ENCODE measurements around the gene POLR1A. TPM values are rescaled to one million over a fixed set of nuclear protein-coding genes. Genes with fewer than 3 reads are reported as not detected.

The POLR1A gene
- total RNA-seq, 2 donors from 2014 or later = 37.9 to 45.5 TPM

DNA sequence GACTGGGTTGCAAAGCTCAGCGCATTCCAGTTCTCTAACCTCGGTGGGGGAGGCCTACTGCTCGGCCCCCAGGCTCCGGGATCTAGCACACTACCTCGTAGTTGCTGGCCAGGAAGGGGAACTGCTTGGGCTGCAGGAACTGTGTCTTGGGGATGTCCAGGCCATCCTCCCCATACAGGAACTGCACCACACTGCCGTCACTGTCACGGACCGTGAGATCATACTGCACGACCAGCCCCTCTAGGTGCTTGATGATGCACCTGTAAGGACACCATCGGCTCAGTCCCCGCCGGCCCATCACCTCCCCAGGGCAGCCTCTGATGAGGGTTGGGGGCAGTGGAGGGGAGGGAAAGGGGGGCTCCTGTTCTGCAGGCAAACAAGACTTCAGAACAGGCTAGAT is 61.6 kb downstream of the POLR1A start:
- Mint-ChIP-seq H3K27me3 (ENCODE audit: insufficient read depth) (no peaks in the 10 kb centered on the region), H3K4me3 (no peak overlapping the region), H3K27ac (no peak overlapping the region), H3K36me3 (ENCODE audit: low read depth) (peaks cover 84% of the 10 kb centered on the region), H3K9me3 (no peaks in the 10 kb centered on the region), H3K4me1 (peaks cover 18% of the 10 kb centered on the region)
- Histone ChIP-seq H3K27me3 (ENCODE audit: control insufficient read depth, insufficient read depth, low read length, poor library complexity, severe bottlenecking) (no peaks in the 10 kb centered on the region), H3K9me3 (ENCODE audit: control insufficient read depth, low read length) (no peaks in the 10 kb centered on the region), H3K36me3 (ENCODE audit: control insufficient read depth, insufficient read depth, low read length) (peaks cover 96% of the 10 kb centered on the region), H3K27ac (ENCODE audit: low read depth, low read length) (no peak overlapping the region), H3K4me1 (ENCODE audit: control insufficient read depth, insufficient read depth, low read length) (peaks cover 3% of the 10 kb centered on the region), H3K4me3 (ENCODE audit: low read length) (no peak overlapping the region), H3K9ac (ENCODE audit: extremely low read depth, low read length, poor library complexity, severe bottlenecking) (no peak overlapping the region)
- WGBS, 2 experiments (ENCODE audit: insufficient coverage in 1 of 2, insufficient read length in 1 of 2) = 94 to 100% methylated on average over 4 to 12 of the region's 12 CpGs
- peak; percentile 26 for DNase-seq
- TF ChIP-seq, protein P1, sequence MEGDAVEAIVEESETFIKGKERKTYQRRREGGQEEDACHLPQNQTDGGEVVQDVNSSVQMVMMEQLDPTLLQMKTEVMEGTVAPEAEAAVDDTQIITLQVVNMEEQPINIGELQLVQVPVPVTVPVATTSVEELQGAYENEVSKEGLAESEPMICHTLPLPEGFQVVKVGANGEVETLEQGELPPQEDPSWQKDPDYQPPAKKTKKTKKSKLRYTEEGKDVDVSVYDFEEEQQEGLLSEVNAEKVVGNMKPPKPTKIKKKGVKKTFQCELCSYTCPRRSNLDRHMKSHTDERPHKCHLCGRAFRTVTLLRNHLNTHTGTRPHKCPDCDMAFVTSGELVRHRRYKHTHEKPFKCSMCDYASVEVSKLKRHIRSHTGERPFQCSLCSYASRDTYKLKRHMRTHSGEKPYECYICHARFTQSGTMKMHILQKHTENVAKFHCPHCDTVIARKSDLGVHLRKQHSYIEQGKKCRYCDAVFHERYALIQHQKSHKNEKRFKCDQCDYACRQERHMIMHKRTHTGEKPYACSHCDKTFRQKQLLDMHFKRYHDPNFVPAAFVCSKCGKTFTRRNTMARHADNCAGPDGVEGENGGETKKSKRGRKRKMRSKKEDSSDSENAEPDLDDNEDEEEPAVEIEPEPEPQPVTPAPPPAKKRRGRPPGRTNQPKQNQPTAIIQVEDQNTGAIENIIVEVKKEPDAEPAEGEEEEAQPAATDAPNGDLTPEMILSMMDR (conservative IDR thresholded peaks at IDR 0.05) = no peak

DNA sequence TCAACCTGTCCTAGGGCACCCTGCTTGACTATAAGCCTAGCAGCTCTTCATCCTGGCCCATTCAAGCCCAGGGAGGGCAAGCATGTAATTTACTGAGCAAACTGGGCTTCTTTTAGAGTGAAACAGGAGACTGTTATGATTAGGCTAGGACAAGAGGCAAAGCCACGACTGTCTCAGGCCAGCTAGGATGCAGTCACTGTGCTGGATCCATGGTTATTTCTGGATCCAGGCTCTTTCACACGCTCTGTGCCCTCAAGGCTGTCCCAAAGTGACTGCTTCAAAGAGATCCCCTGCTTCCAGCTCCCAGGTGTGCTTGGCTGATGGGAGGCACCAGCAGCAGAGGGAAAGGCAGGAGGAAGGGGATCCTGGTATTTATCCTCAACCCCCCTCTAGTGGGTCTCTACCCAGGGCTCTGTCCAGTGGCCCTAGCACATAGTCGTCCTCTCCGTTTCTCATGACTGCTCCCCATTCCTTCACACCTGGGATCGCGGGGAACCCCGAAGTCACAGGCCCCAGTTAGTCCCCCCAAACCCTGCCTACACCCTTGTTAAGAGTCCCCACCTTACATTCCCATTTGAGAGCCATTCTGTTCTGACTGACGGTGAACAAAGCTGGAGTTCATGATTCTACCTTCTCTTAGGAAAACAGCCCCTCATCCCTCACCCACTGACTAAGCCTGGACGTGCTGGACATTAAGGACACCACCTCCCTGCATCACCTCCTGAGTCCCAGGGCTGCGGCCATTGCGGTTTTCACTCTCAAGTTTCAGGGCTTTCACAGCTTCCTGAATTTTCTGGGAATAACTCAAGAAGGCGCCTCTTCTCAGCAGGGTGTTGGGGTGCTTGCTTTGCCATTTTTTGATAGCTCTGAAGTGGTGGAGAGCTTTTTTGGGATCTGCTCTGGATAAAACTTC is 63.2 kb downstream of the POLR1A start:
- no peak overlapping the region for H3K9ac ChIP-seq (ENCODE audit: extremely low read depth, low read length, poor library complexity, severe bottlenecking)
- Mint-ChIP-seq H3K9me3 (no peaks in the 10 kb centered on the region), H3K36me3 (ENCODE audit: low read depth) (peaks cover 87% of the 10 kb centered on the region), H3K4me1 (peaks cover 18% of the 10 kb centered on the region), H3K27me3 (ENCODE audit: insufficient read depth) (no peaks in the 10 kb centered on the region), H3K27ac (no peak overlapping the region), H3K4me3 (no peak overlapping the region)
- H3K4me1 ChIP-seq (ENCODE audit: control insufficient read depth, insufficient read depth, low read length) = peaks cover 3% of the 10 kb centered on the region
- WGBS, 2 experiments (ENCODE audit: insufficient coverage in 1 of 2, insufficient read length in 1 of 2) = 91 to 92% methylated on average over 4 to 12 of the region's 12 CpGs
- H3K4me3 ChIP-seq (ENCODE audit: low read length) = no peak overlapping the region
- peaks cover 98% of the 10 kb centered on the region for H3K36me3 ChIP-seq (ENCODE audit: control insufficient read depth, insufficient read depth, low read length)
- H3K27ac ChIP-seq (ENCODE audit: low read depth, low read length) = no peak overlapping the region
- H3K27me3 ChIP-seq (ENCODE audit: control insufficient read depth, insufficient read depth, low read length, poor library complexity, severe bottlenecking) = no peaks in the 10 kb centered on the region
- TF ChIP-seq, protein P1 (conservative IDR thresholded peaks at IDR 0.05) = no peak
- peak; percentile 34 for DNase-seq
- H3K9me3 ChIP-seq (ENCODE audit: control insufficient read depth, low read length) = no peaks in the 10 kb centered on the region

DNA sequence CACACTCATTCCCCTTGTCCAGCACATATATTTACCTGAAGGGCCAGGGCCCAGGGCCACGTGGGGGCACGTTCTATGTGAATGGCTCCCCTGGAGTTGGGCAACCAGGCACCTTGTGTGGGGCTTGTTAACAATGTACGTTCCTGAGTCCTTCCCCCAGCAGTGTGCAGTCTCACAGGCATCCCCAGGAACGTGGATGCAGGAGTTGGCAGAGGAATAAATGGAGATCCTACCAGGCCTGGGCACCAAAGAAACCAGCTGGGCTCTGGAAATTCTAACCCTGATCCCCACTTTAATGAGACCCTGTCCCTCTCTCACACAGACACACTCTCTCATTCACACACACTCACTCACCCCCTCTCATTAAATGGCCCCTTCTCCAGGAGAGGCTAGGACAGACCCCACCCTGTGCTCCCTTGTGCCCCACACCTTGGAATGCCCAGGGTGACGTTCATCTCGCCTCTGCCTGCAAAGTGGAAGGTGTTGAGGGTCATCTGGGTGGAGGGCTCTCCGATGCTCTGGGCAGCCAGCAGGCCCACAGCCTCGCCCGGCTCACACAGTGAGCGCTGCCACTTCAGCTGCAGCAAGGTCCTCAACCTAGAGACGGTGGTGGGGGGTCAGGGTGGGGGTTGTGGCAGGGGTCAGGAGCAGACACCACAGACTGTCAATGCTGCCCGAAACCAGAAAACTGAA is 65.6 kb downstream of the POLR1A start:
- no peak overlapping the region for H3K4me3 Mint-ChIP-seq
- H3K36me3 Mint-ChIP-seq (ENCODE audit: low read depth) = peaks cover 86% of the 10 kb centered on the region
- H3K36me3 ChIP-seq (ENCODE audit: control insufficient read depth, insufficient read depth, low read length) = peaks cover 91% of the 10 kb centered on the region

More for the DNA sequence above, 65.6 kb downstream of the POLR1A start:
- no peak for DNase-seq
- TF ChIP-seq, protein P1 (conservative IDR thresholded peaks at IDR 0.05) = no peak
- Histone ChIP-seq H3K27ac (ENCODE audit: low read depth, low read length) (no peak overlapping the region), H3K4me3 (ENCODE audit: low read length) (no peak overlapping the region), H3K27me3 (ENCODE audit: control insufficient read depth, insufficient read depth, low read length, poor library complexity, severe bottlenecking) (no peaks in the 10 kb centered on the region), H3K4me1 (ENCODE audit: control insufficient read depth, insufficient read depth, low read length) (peaks cover 2% of the 10 kb centered on the region), H3K9me3 (ENCODE audit: control insufficient read depth, low read length) (no peaks in the 10 kb centered on the region), H3K9ac (ENCODE audit: extremely low read depth, low read length, poor library complexity, severe bottlenecking) (no peak overlapping the region)
- H3K9me3 Mint-ChIP-seq = no peaks in the 10 kb centered on the region
- H3K4me1 Mint-ChIP-seq = peaks cover 15% of the 10 kb centered on the region
- peak overlapping the region; percentile 17 for H3K27ac Mint-ChIP-seq
- 94% methylated on average over 2 to 12 of the region's 12 CpGs for WGBS, 2 experiments (ENCODE audit: insufficient coverage in 1 of 2, insufficient read length in 1 of 2)
- no peaks in the 10 kb centered on the region for H3K27me3 Mint-ChIP-seq (ENCODE audit: insufficient read depth)

All from endodermal cell (in vitro differentiated cells).